ENCODE results near the gene SLC26A1.

- no peak for TF ChIP-seq YY1 (IDR thresholded peaks at IDR 0.05; ENCODE audit: insufficient read depth, insufficient read length)
- no peak for TF ChIP-seq ZNF274 (IDR thresholded peaks at IDR 0.05; ENCODE audit: low read depth, low read length)
These were observed 47.7 kb downstream of the SLC26A1 start for GRCh38 chr4:945274-946102.

All from NT2/D1 (cell line).